Endothelial cell of umbilical vein (primary cell): ENCODE data around the gene USP37. TPM values are rescaled to one million over a fixed set of nuclear protein-coding genes. Genes with fewer than 3 reads are reported as not detected.

ENCODE experiments used
- BruUV-seq: library from RNA; stranded (reverse); fragments of 400-500 nt; replicated peaks from 2 replicates; lab custom pipeline; 2021; lab: Mats Ljungman, UMichigan
- CTCF ChIA-PET: fragments of 300-600, 350-600 bp; sonication (Branson Sonifier 250); formaldehyde crosslinking; loops from one replicate; lab custom pipeline; 2021; ENCODE audit warnings: antibody characterized with exemption, inconsistent platforms; lab: Charles Lee
- POLR2A ChIA-PET: fragments of 300-600, 350-600 bp; sonication (Branson Sonifier 250); formaldehyde crosslinking; loops from one replicate; lab custom pipeline; 2021; ENCODE audit warnings: antibody characterized with exemption, inconsistent platforms; lab: Charles Lee
- DNase-seq: peaks from one replicate; pipeline ENCODE4 v3.0.0-alpha.2; 2011; ENCODE audit warnings: low read depth, low spot score
- FAIRE-seq: peaks from 2 replicates; lab custom pipeline; 2011; peaks lifted over from hg19 to GRCh38; lab: Jason Lieb, UNC
- H2AFZ ChIP-seq: 2 replicates; pipeline ENCODE4 v1.6.0; 2012; ENCODE audit warnings: low read depth, low read length, control low read depth, inconsistent platforms
- H3K27ac ChIP-seq: 2 replicates; pipeline ENCODE4 v1.5.1; 2011; ENCODE audit warnings: low read depth, mild to moderate bottlenecking, control low read depth, low read length, moderate library complexity; ENCODE audit not compliant: insufficient read depth
- H3K27me3 ChIP-seq, 2 experiments: 2 replicates each; pipeline versions ENCODE4 v1.6.0 to v1.6.1; 2011; ENCODE audit warnings: low read length in 2 of 2, mixed read lengths in 1 of 2; ENCODE audit not compliant: control insufficient read depth in 2 of 2, insufficient read depth in 2 of 2
- H3K36me3 ChIP-seq, 2 experiments: 2 replicates in 1 of 2; 3 replicates in 1 of 2; pipeline ENCODE4 v1.5.1; 2011; ENCODE audit warnings: low read length in 2 of 2, mild to moderate bottlenecking in 1 of 2, moderate library complexity in 1 of 2; ENCODE audit not compliant: control insufficient read depth in 2 of 2, insufficient read depth in 2 of 2; ENCODE audit errors: extremely low read depth in 1 of 2
- H3K4me1 ChIP-seq: 3 replicates; pipeline ENCODE4 v1.5.1; 2011; ENCODE audit warnings: mild to moderate bottlenecking, low read length; ENCODE audit not compliant: control insufficient read depth, insufficient read depth; ENCODE audit errors: extremely low read depth
- H3K4me2 ChIP-seq: 2 replicates; pipeline ENCODE4 v1.6.1; 2011; ENCODE audit warnings: low read length, control low read depth, mixed read lengths; ENCODE audit not compliant: insufficient read depth
- H3K4me3 ChIP-seq, 3 experiments: fragments of 200-600 bp in 1 of 3; sonication (generic), shearing (Covaris generic) in 1 of 3; replicated peaks in 1 of 3; 2 replicates each; pipeline ENCODE4 v1.5.1; 2011 to 2016; ENCODE audit warnings: control low read depth in 3 of 3, low read length in 3 of 3, mild to moderate bottlenecking in 2 of 3, inconsistent platforms in 1 of 3, low read depth in 1 of 3, moderate library complexity in 1 of 3; ENCODE audit not compliant: insufficient read depth in 1 of 3
- H3K79me2 ChIP-seq: 2 replicates; pipeline ENCODE4 v1.6.0; 2012; ENCODE audit warnings: low read length, inconsistent platforms; ENCODE audit not compliant: control insufficient read depth, insufficient read depth
- H3K9ac ChIP-seq: replicated peaks from 2 replicates; pipeline ENCODE3; 2011; ENCODE audit warnings: low read length, control low read depth; ENCODE audit not compliant: insufficient read depth; ENCODE audit errors: extremely low read depth
- H3K9me1 ChIP-seq: replicated peaks from 3 replicates; pipeline ENCODE4 v1.6.0; 2011; ENCODE audit warnings: mild to moderate bottlenecking, low read length; ENCODE audit not compliant: control insufficient read depth, insufficient read depth; ENCODE audit errors: extremely low read depth
- H3K9me3 ChIP-seq: replicated peaks from 2 replicates; pipeline ENCODE4 v1.5.1; 2012; ENCODE audit warnings: low read length, inconsistent platforms; ENCODE audit not compliant: control insufficient read depth, insufficient read depth
- H4K20me1 ChIP-seq: replicated peaks from 2 replicates; pipeline ENCODE3; 2011; ENCODE audit warnings: mild to moderate bottlenecking, low read length; ENCODE audit not compliant: control insufficient read depth, insufficient read depth; ENCODE audit errors: extremely low read depth
- EZH2 ChIP-seq: IDR thresholded peaks from 2 replicates; pipeline ENCODE4 v1.6.1; 2012; ENCODE audit warnings: borderline replicate concordance, low read depth, mild to moderate bottlenecking, moderate library complexity, low read length, inconsistent platforms; ENCODE audit not compliant: severe bottlenecking
- POLR2A ChIP-seq: IDR thresholded peaks from 2 replicates; pipeline ENCODE4 v1.6.1; 2012; ENCODE audit warnings: low read depth, mild to moderate bottlenecking, control low read depth, low read length
- POLR2AphosphoS5 ChIP-seq: IDR thresholded peaks from 2 replicates; pipeline ENCODE4 v1.6.1; 2012; ENCODE audit warnings: low read depth, mild to moderate bottlenecking, control low read depth, low read length, moderate library complexity; ENCODE audit not compliant: insufficient read depth
- dilution Hi-C: fragments of 300-500 bp; cut with MboI; formaldehyde crosslinking; loops from one replicate; pipeline ENCODE4 v1.15.0; 2019; ENCODE audit warnings: low sequenced_read_pairs; ENCODE audit not compliant: extremely low pct_ligation_motif_present
- intact Hi-C: fragments of 100-400 bp; cut with micrococcal nuclease; formaldehyde crosslinking; loops from one replicate; pipeline ENCODE4 v1.10.0; 2022
- polyA plus RNA-seq, 4 experiments: library from polyadenylated mRNA; depleted of rRNA in 3 of 4; stranded (reverse) in 3 of 4; unstranded in 1 of 4; fragments of >200 nt; gene quantifications; 2 replicates each; pipeline versions ENCODE4 v1.2.1 to v1.2.3, GENCODE V29; 2011 to 2012; ENCODE audit warnings: missing spikeins in 1 of 4
- total RNA-seq: library from RNA; stranded (reverse); gene quantifications from 2 replicates; pipeline ENCODE4 v1.2.3, GENCODE V29; 2021
- TF ChIP-seq, protein P1 (sequence below), 2 donors: IDR thresholded peaks; 1 replicate in 1 of 2; 2 replicates in 1 of 2; pipeline ENCODE4 v1.5.1; 2011; ENCODE audit warnings: low read length in 2 of 2, mild to moderate bottlenecking in 2 of 2, moderate library complexity in 2 of 2, control low read depth in 1 of 2, inconsistent platforms in 1 of 2, low read depth in 1 of 2; ENCODE audit not compliant: insufficient read depth in 1 of 2; ENCODE audit errors: extremely low read depth in 1 of 2

USP37 gene
- total and polyA plus RNA-seq, 2 donors (not counting 3 experiments of a cell fraction or from before 2014, with no cell fraction given), result 1.9 to 14.4 TPM

GRCh38 chr2:218444692-218445357 is 123.3 kb downstream of the USP37 start:
- no TSS peak for BruUV-seq
- DNase-seq, result no peak
- intact Hi-C loops, result no loop called here
- no peaks in the 10 kb centered on the region for H3K9me3 ChIP-seq
- no peak overlapping the region for H3K9ac ChIP-seq
- no peaks in the 10 kb centered on the region for H3K36me3 ChIP-seq
- no peaks in the 10 kb centered on the region for H3K9me1 ChIP-seq
- no peak for TF ChIP-seq POLR2A
- no peak for TF ChIP-seq EZH2
- TF ChIP-seq POLR2AphosphoS5, result no peak
- TF ChIP-seq, protein P1, sequence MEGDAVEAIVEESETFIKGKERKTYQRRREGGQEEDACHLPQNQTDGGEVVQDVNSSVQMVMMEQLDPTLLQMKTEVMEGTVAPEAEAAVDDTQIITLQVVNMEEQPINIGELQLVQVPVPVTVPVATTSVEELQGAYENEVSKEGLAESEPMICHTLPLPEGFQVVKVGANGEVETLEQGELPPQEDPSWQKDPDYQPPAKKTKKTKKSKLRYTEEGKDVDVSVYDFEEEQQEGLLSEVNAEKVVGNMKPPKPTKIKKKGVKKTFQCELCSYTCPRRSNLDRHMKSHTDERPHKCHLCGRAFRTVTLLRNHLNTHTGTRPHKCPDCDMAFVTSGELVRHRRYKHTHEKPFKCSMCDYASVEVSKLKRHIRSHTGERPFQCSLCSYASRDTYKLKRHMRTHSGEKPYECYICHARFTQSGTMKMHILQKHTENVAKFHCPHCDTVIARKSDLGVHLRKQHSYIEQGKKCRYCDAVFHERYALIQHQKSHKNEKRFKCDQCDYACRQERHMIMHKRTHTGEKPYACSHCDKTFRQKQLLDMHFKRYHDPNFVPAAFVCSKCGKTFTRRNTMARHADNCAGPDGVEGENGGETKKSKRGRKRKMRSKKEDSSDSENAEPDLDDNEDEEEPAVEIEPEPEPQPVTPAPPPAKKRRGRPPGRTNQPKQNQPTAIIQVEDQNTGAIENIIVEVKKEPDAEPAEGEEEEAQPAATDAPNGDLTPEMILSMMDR (IDR thresholded peaks at IDR 0.05; ENCODE audit: extremely low read depth in 1 of 2, insufficient read depth in 1 of 2, low read depth in 1 of 2, low read length in 2 of 2), result no peak
- no peak overlapping the region for H3K4me2 ChIP-seq
- ChIA-PET CTCF (interaction anchor here (0.6 to 0.7 kb wide), 2 partner anchors 25 to 39 kb away, joined by 3 read pairs; no protein-coding TSS in a partner anchor), POLR2A (no interaction called here)
- FAIRE-seq, result no peak
- no peak overlapping the region for H3K27ac ChIP-seq
- no peaks in the 10 kb centered on the region for H4K20me1 ChIP-seq
- H3K27me3 ChIP-seq, result no peaks in the 10 kb centered on the region
- no peaks in the 10 kb centered on the region for H3K79me2 ChIP-seq
- peaks cover 12% of the 10 kb centered on the region for H3K4me1 ChIP-seq
- no peak overlapping the region for H2AFZ ChIP-seq
- dilution Hi-C loops, result no loop called here
- H3K4me3 ChIP-seq, result no peak overlapping the region

GRCh38 chr2:218438596-218438995 is 129.6 kb downstream of the USP37 start:
- H3K27me3 ChIP-seq, result no peaks in the 10 kb centered on the region
- H3K9me1 ChIP-seq, result no peaks in the 10 kb centered on the region
- no peak overlapping the region for H3K4me3 ChIP-seq
- ChIA-PET CTCF (no interaction called here), POLR2A (no interaction called here)
- H3K4me2 ChIP-seq, result no peak overlapping the region
- H3K27ac ChIP-seq, result no peak overlapping the region
- H3K9ac ChIP-seq, result no peak overlapping the region
- no peaks in the 10 kb centered on the region for H4K20me1 ChIP-seq
- dilution Hi-C loops, result no loop called here
- no peak overlapping the region for H2AFZ ChIP-seq
- FAIRE-seq (no peak), DNase-seq (no peak)
- no peaks in the 10 kb centered on the region for H3K9me3 ChIP-seq
- no peaks in the 10 kb centered on the region for H3K79me2 ChIP-seq
- intact Hi-C loops, result no loop called here
- H3K36me3 ChIP-seq, result no peaks in the 10 kb centered on the region
- no peak for TF ChIP-seq POLR2AphosphoS5
- no peaks in the 10 kb centered on the region for H3K4me1 ChIP-seq
- BruUV-seq, result no TSS peak
